HG02571 (cell line): ENCODE measurements around the gene UBTD1.

Experiments
- ATAC-seq: cut with Tn5 transposase; IDR thresholded peaks from one replicate; pipeline ENCODE4 v1.9.1; 2021; ENCODE audit warnings: mild to moderate bottlenecking, moderate library complexity; ENCODE audit not compliant: unreplicated experiment

Gene UBTD1

GRCh38 chr10:97482381-97482780 lies 16.3 kb upstream of the UBTD1 start:
- no peak for ATAC-seq

GRCh38 chr10:97483506-97483905 lies 15.2 kb upstream of the UBTD1 start:
- no peak for ATAC-seq

- no peak for ATAC-seq
These were observed 14.8 kb upstream of the UBTD1 start for GRCh38 chr10:97483921-97484320.

- ATAC-seq, result no peak
These were observed 13.0 kb upstream of the UBTD1 start for GRCh38 chr10:97485647-97486281.

- ATAC-seq, result no peak
These were observed 8.1 kb upstream of the UBTD1 start for GRCh38 chr10:97490592-97490991.

GRCh38 chr10:97494151-97494550 lies 4.6 kb upstream of the UBTD1 start:
- ATAC-seq, result no peak

GRCh38 chr10:97494863-97495506 lies 3.7 kb upstream of the UBTD1 start:
- no peak for ATAC-seq

GRCh38 chr10:97497572-97498075 lies 1.1 kb upstream of the UBTD1 start:
- peak; percentile 23 for ATAC-seq

- ATAC-seq, result peak; percentile 91
These were observed 466 bp upstream of the UBTD1 start, which contains the start of gene MMS19 for GRCh38 chr10:97498076-97498840. TSS of gene MMS19 (minus strand) at chr10:97498422. CDS start at chr10:97498384, 38 bp downstream.

- no peak for ATAC-seq
These were observed 1.0 kb downstream of the UBTD1 start for GRCh38 chr10:97499561-97500296.

- no peak for ATAC-seq
These were observed 1.5 kb downstream of the UBTD1 start for GRCh38 chr10:97500297-97500575.

GRCh38 chr10:97502916-97503315 lies 4.2 kb downstream of the UBTD1 start:
- no peak for ATAC-seq

- ATAC-seq, result no peak
These were observed 4.7 kb downstream of the UBTD1 start for GRCh38 chr10:97503406-97503805.

GRCh38 chr10:97505152-97505551 lies 6.4 kb downstream of the UBTD1 start:
- no peak for ATAC-seq

GRCh38 chr10:97506199-97506991 lies 7.7 kb downstream of the UBTD1 start:
- no peak for ATAC-seq

- no peak for ATAC-seq
These were observed 9.6 kb downstream of the UBTD1 start for GRCh38 chr10:97508342-97508741.

GRCh38 chr10:97509120-97509680 lies 10.5 kb downstream of the UBTD1 start:
- no peak for ATAC-seq

- no peak for ATAC-seq
These were observed 12.0 kb downstream of the UBTD1 start for GRCh38 chr10:97510686-97511085.

GRCh38 chr10:97511711-97512440 lies 13.2 kb downstream of the UBTD1 start:
- ATAC-seq, result no peak
